GM19240 (cell line): ENCODE data around the gene GUK1.

Experiments
- DNase-seq: peaks from one replicate; pipeline ENCODE4 v3.0.0; 2011; ENCODE audit warnings: low spot score; ENCODE audit not compliant: insufficient read length

GUK1 gene

DNA sequence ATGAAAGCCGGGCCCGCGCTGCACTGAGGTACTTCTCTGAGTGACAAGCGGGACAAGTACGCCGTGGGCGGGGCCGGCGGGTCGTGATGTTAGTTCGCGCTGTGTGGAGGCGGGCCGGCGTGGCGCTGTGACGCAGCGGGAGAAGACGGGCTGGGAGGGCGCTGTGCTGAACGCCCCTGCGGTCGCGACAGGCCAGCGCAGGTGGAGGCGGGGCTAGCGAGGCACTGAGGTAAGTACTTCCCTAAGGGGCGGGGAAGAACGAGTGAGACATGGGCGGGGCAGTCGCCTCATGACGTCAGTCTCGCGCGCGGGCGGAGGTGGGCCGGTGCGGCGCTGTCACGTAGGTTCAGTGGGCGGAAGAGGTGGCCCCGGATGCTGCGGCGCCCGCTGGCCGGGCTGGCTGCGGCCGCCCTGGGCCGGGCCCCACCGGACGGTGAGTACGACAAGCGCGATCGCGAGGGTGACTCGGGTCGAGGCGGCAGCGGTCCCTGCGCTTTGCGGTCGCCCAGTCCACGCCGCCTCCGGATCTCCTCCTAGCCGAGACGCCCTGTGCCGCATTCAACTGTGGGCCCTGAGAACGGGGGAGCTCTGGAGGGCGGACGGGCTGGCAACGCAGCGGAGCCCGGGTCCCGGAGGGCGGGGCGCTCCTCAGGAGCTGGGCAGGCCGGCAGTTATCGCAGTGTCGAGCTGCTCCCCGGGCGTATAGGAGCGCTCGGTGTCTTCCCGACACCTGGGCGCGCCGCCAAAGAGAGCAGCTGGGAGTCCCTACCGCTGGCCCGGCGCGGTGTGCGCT, at the start of gene GUK1:
GUK1 (plus strand) TSS at position 349 of the 793 bp plus-strand sequence; CDS start at position 373, 24 bp downstream.
- DNase-seq: peak; percentile 94

DNA sequence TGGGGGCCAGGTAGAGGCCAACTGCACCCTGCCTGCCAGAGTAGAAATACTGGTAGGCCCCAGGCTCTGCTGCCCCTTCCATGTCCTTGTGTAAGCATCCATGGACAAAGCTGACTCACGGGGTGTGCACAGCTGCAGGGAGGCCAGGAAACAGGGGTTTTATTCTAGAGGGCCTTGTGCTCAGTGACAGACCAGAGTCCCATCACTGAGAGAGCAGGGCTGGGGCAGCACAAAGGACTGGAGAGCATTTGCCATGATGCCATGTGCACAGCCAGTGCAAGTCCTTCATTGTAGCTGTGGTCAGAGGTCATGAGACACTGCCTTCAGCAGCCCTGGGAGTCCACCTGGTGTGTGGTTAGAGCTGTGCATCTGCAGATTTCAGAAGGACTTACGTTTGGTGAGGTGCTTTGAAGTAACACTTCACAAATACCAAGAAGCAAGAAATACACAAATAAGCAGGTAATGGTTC, 49.4 kb upstream of the GUK1 start:
- no peak for DNase-seq

DNA sequence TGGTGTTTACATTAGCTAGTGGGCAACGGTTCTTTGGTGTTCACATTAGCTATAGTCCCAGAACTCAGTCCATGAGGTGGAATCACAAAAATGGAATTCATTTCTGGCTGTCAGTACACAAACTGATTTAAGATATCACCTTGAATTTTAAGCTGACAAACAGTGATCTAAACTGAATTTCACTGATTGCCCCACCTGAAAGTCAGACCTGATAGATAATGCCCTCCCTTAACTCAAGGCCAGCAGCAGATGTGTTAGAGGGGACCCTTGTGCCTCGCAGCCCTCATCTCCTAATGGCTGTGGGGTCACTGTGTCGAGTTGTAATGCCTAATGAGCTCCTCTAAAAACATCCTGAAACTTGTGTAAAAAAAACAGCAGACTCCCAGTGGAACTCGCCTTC, 49.0 kb upstream of the GUK1 start:
- DNase-seq: no peak

DNA sequence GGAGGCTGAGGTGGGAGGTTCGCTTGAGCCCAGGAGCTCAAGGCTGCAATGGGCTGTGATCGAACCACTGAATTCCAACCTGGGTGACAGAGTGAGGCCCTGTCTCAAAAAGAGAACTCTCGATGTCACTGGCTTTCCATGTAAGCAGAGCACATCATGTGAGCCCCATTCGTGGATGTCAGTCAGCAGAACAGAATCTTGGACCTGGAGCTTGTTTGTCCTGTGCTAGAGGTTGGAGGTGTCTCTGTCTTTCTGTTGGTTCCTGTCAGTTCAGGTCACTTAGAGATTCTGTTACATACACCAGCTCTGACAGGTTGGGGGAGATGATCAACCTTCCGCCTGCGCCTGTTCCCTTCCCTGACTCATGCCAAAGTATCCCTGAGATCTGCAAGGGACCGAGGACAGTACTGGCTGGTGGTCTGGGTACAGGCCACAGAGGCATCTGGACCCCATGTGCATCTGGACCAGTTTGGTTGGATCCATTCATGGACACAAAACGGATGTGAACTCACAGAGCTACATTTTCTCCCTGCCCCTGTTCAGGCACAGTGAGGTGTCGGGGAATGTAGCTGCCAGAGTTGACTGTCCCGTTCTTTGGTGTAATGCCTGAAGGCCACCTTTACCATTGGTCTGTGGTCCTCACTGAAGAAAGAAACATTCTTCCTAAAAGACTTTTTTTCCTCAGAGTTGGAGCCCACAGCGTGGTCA, 47.6 kb upstream of the GUK1 start:
- DNase-seq: no peak

DNA sequence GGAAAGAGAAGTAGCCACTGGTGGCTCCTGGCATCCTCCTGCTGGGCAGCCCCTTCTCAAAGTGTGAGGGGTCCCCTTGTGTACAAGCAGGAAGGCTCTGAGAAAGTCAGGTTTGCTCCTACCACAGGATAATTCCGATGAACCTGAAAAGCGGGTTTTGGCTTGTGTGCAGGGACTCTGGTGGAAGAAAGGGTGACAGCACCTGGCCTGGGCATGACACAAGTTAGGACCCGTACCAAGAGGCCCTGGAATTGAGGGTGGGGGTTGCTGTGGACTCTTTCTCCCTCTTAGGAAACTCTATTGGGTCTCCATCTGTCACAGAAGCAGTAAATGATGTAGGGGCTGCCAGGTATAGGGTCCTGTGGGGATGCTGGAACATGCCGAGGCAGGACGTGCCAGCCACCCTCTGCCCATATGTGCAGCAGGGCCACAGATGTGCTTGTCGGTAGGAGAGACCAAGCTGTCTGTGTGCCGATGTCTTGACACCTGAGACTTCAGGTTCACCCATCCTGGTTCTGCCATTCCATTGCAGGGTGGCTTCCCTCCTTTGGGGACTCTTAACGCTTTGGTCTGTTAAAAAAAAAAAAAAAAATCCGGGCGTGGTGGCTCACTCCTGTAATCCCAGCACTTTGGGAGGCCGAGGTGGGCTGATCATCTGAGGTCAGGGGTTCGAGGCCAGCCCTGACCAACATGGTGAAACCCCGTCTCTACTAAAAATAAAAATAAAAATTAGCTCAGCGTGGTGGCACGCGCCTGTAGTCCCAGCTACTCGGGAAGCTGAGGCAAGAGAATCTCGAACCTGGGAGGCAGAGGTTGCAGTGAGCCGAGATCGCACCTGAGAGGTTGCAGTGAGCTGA, 46.8 kb upstream of the GUK1 start:
- DNase-seq: no peak

- DNase-seq: no peak
Measured at GRCh38 chr1:228094432-228095016, 45.6 kb upstream of the GUK1 start.

DNA sequence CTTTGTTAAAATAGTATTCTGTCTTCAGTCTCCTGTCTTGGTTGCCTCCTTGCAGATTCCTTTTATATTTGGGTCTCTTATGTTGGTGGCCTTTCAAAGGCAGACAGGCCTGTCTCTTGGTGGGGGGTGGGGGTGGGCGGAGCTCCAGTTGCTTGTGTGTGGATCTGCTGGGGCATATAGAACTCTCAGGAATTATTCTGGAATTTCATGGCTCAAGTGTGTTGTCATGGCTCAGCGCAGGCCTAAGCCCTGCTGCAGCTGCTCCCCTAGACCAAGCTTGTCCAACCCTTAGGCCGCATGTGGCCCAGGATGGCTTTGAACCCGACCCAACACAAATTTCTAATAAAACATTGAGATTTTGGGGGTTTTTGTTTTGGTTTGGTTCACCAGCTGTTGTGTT, 44.9 kb upstream of the GUK1 start:
- DNase-seq: no peak

DNA sequence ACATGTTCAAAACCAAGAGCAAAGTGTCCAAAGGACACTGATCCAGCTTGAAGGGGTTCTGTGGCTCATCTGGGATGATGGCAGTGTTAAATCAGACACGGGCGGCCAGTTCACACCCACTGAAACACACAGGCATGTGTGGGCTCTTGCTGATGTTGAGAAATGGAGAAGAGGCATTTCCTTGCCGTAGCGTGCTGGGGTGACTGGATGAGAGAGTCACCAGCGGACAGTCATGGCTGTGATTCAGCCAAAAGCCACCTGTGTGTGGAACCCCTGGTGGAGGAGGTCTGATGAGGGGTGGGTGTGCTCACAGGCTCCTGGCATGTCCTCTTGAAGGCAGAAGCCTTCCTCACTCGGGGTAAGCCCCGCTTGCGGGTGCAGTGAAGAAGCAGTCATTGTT, 44.1 kb upstream of the GUK1 start:
- no peak for DNase-seq

DNA sequence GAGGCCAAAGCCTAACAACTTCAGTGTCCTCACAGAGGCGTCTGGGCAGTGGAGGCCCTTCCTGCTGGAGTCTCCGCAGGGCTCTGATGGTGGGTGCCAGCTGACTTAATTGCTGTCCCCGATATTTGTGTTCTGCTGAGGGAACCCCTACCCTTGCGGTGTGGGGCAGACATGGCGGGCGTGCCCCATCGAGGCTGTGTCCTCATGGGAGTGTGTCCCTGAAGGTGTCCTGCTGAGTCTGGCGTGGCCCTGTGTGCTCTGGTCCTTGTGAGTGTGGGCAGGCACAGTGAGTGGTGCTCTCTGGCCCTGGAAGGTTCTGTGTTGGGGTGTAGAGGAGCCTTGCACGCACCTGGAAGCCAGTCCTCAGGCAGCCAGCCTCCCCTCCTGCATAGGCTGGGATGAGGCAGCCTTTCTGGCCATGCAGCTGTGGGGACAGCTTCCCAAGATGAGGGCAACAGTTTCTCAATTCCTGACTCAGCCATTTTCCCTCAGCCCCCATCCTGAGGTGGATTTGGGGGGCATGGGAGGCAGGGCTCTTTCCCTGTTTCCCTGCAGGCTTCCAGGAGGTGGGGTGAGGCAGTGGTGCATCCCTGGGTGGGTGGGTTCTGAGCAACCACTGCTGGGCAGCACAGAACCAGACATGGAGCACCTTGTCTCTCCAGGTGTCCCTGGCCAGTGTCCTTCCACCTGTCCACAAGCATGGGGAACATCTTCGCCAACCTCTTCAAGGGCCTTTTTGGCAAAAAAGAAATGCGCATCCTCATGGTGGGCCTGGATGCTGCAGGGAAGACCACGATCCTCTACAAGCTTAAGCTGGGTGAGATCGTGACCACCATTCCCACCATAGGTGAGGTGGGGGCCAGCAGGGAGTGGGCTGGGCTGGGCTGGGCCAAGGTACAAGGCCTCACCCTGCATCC, 43.4 kb upstream of the GUK1 start:
- DNase-seq: no peak

- DNase-seq: no peak
Measured at GRCh38 chr1:228097333-228098081, 42.6 kb upstream of the GUK1 start.

GRCh38 chr1:228098323-228098931, 41.7 kb upstream of the GUK1 start:
- DNase-seq: no peak

- DNase-seq: no peak
Measured at GRCh38 chr1:228099331-228099732, 40.7 kb upstream of the GUK1 start.

GRCh38 chr1:228100822-228101613, 39.1 kb upstream of the GUK1 start:
- DNase-seq: no peak

GRCh38 chr1:228101614-228101993, 38.5 kb upstream of the GUK1 start:
- no peak for DNase-seq

- DNase-seq: no peak
Measured at GRCh38 chr1:228101994-228102790, 37.9 kb upstream of the GUK1 start.

GRCh38 chr1:228102791-228103620, 37.1 kb upstream of the GUK1 start, which contains the start of gene C1orf35:
Gene C1orf35, minus strand, starts transcription at chr1:228103325. Its CDS starts 98 bp downstream, at chr1:228103227.
- peak; percentile 94 for DNase-seq
